Measurements from ENCODE around the gene SPTSSA.

DNA sequence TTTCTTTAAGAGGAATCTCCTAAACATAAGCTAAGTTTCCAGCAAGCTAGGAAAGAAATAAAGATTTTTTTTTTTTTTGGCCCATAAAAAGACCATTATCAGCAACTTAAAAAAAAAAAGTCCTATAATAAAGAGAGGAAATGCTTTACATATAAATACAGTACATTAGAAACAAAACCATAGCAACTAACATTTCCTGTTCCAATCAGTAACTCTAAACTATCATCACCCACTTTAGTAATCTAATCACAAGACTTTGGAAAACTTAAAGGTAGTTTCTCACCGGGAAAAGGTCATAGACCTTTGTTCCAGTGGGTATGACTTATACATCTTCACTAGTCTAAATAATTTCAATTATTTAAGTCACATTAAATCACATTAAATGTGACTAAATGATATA, 11.1 kb downstream of the SPTSSA start:
- TF ChIP-seq, protein P1, sequence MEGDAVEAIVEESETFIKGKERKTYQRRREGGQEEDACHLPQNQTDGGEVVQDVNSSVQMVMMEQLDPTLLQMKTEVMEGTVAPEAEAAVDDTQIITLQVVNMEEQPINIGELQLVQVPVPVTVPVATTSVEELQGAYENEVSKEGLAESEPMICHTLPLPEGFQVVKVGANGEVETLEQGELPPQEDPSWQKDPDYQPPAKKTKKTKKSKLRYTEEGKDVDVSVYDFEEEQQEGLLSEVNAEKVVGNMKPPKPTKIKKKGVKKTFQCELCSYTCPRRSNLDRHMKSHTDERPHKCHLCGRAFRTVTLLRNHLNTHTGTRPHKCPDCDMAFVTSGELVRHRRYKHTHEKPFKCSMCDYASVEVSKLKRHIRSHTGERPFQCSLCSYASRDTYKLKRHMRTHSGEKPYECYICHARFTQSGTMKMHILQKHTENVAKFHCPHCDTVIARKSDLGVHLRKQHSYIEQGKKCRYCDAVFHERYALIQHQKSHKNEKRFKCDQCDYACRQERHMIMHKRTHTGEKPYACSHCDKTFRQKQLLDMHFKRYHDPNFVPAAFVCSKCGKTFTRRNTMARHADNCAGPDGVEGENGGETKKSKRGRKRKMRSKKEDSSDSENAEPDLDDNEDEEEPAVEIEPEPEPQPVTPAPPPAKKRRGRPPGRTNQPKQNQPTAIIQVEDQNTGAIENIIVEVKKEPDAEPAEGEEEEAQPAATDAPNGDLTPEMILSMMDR (IDR thresholded peaks at IDR 0.05) = no peak
- TF ChIP-seq EP300 (IDR thresholded peaks at IDR 0.05; ENCODE audit: low read depth) (no peak), POLR2A (IDR thresholded peaks at IDR 0.05) (no peak), POLR2AphosphoS5 (IDR thresholded peaks at IDR 0.05) (no peak)
